Measurements from ENCODE around the gene METRN.
"Not testable (repeated sequence)": the region's sequence is repeated elsewhere in the genome, so short reads cannot be mapped to it uniquely, and the experiment has no call there.

METRN gene

GRCh38 chr16:689175-689897 lies 25.6 kb upstream of the METRN start:
- Histone ChIP-seq H3K9me3 (ENCODE audit: insufficient read depth, low read length) (no peaks in the 10 kb centered on the region), H2AFZ (ENCODE audit: low read depth, low read length) (no peak overlapping the region)

GRCh38 chr16:691242-691641 lies 23.7 kb upstream of the METRN start:
- H2AFZ ChIP-seq (ENCODE audit: low read depth, low read length); H3K4me1 ChIP-seq (ENCODE audit: low read length); H3K4me3 ChIP-seq (ENCODE audit: low read length); H3K9me3 ChIP-seq (ENCODE audit: insufficient read depth, low read length); H3K9ac ChIP-seq (ENCODE audit: low read length); H3K36me3 ChIP-seq (replicated peaks; ENCODE audit: low read depth, low read length); H4K20me1 ChIP-seq (ENCODE audit: insufficient read depth, low read length); H3K27ac ChIP-seq (ENCODE audit: low read length); H3K4me2 ChIP-seq (ENCODE audit: low read length); H3K27me3 ChIP-seq (ENCODE audit: low read depth, low read length): not testable (repeated sequence)
- H3K79me2 ChIP-seq (ENCODE audit: low read length) = peaks cover 15% of the 10 kb centered on the region

More at GRCh38 chr16:689175-689897, 25.6 kb upstream of the METRN start:
- H3K4me1 ChIP-seq (ENCODE audit: low read length) = peaks cover 9% of the 10 kb centered on the region
- H3K79me2 ChIP-seq (ENCODE audit: low read length) = peaks cover 15% of the 10 kb centered on the region
- H3K36me3 ChIP-seq (replicated peaks; ENCODE audit: low read depth, low read length) = peaks cover 3% of the 10 kb centered on the region
- H4K20me1 ChIP-seq (ENCODE audit: insufficient read depth, low read length) = no peaks in the 10 kb centered on the region
- no peaks in the 10 kb centered on the region for H3K27me3 ChIP-seq (ENCODE audit: low read depth, low read length)
- H3K4me2 ChIP-seq (ENCODE audit: low read length) = peak overlapping the region; percentile 84
- H3K4me3 ChIP-seq (ENCODE audit: low read length) = peak overlapping the region; percentile 93
- TF ChIP-seq CTCF (IDR thresholded peaks at IDR 0.05; ENCODE audit: low read depth, low read length) = no peak
- no peak for TF ChIP-seq EZH2phosphoT487 (IDR thresholded peaks at IDR 0.05; ENCODE audit: low read depth)
- H3K9ac ChIP-seq (ENCODE audit: low read length) = peak overlapping the region; percentile 81
- H3K27ac ChIP-seq (ENCODE audit: low read length) = no peak overlapping the region; the same call in 1 of the 2 replicates

GRCh38 chr16:692356-693108 lies 22.4 kb upstream of the METRN start:
- no peak overlapping the region for H3K4me2 ChIP-seq (ENCODE audit: low read length)
- no peak overlapping the region for H3K9ac ChIP-seq (ENCODE audit: low read length)
- no peaks in the 10 kb centered on the region for H3K27me3 ChIP-seq (ENCODE audit: low read depth, low read length)
- H3K9me3 ChIP-seq (ENCODE audit: insufficient read depth, low read length) = no peaks in the 10 kb centered on the region
- peaks cover 15% of the 10 kb centered on the region for H3K79me2 ChIP-seq (ENCODE audit: low read length)
- no peak for TF ChIP-seq EZH2phosphoT487 (IDR thresholded peaks at IDR 0.05; ENCODE audit: low read depth)
- H2AFZ ChIP-seq (ENCODE audit: low read depth, low read length) = no peak overlapping the region
- peaks cover 9% of the 10 kb centered on the region for H3K4me1 ChIP-seq (ENCODE audit: low read length)
- H3K27ac ChIP-seq (ENCODE audit: low read length) = no peak overlapping the region
- H4K20me1 ChIP-seq (ENCODE audit: insufficient read depth, low read length) = no peaks in the 10 kb centered on the region
- no peaks in the 10 kb centered on the region for H3K36me3 ChIP-seq (replicated peaks; ENCODE audit: low read depth, low read length)
- H3K4me3 ChIP-seq (ENCODE audit: low read length) = no peak overlapping the region

- Histone ChIP-seq H3K4me2 (ENCODE audit: low read length) (no peak overlapping the region), H3K9me3 (ENCODE audit: insufficient read depth, low read length) (no peaks in the 10 kb centered on the region), H3K27me3 (ENCODE audit: low read depth, low read length) (no peaks in the 10 kb centered on the region), H3K79me2 (ENCODE audit: low read length) (peaks cover 15% of the 10 kb centered on the region), H2AFZ (ENCODE audit: low read depth, low read length) (no peak overlapping the region), H3K36me3 (replicated peaks; ENCODE audit: low read depth, low read length) (no peaks in the 10 kb centered on the region), H3K4me1 (ENCODE audit: low read length) (peaks cover 9% of the 10 kb centered on the region), H3K9ac (ENCODE audit: low read length) (no peak overlapping the region), H3K4me3 (ENCODE audit: low read length) (no peak overlapping the region), H4K20me1 (ENCODE audit: insufficient read depth, low read length) (no peaks in the 10 kb centered on the region), H3K27ac (ENCODE audit: low read length) (no peak overlapping the region)
- no peak for TF ChIP-seq CTCF (IDR thresholded peaks at IDR 0.05; ENCODE audit: low read depth, low read length)
- TF ChIP-seq EZH2phosphoT487 (IDR thresholded peaks at IDR 0.05; ENCODE audit: low read depth) = no peak
Measured at GRCh38 chr16:693364-693763, 21.6 kb upstream of the METRN start.

- Histone ChIP-seq H3K27ac (ENCODE audit: low read length) (no peak overlapping the region), H3K27me3 (ENCODE audit: low read depth, low read length) (no peaks in the 10 kb centered on the region), H3K4me3 (ENCODE audit: low read length) (no peak overlapping the region), H4K20me1 (ENCODE audit: insufficient read depth, low read length) (no peaks in the 10 kb centered on the region), H3K36me3 (replicated peaks; ENCODE audit: low read depth, low read length) (no peaks in the 10 kb centered on the region), H3K79me2 (ENCODE audit: low read length) (peaks cover 13% of the 10 kb centered on the region), H2AFZ (ENCODE audit: low read depth, low read length) (no peak overlapping the region), H3K9ac (ENCODE audit: low read length) (no peak overlapping the region), H3K9me3 (ENCODE audit: insufficient read depth, low read length) (no peaks in the 10 kb centered on the region), H3K4me1 (ENCODE audit: low read length) (peaks cover 9% of the 10 kb centered on the region), H3K4me2 (ENCODE audit: low read length) (no peak overlapping the region)
- no peak for TF ChIP-seq EZH2phosphoT487 (IDR thresholded peaks at IDR 0.05; ENCODE audit: low read depth)
- no peak for TF ChIP-seq CTCF (IDR thresholded peaks at IDR 0.05; ENCODE audit: low read depth, low read length)
Measured at GRCh38 chr16:693766-694165, 21.2 kb upstream of the METRN start.
